ENCODE data around the gene PPIL1. TPM values are rescaled to one million over a fixed set of nuclear protein-coding genes. Genes with fewer than 3 reads are reported as not detected.

PPIL1 gene
- total RNA-seq (2014; rRNA removed; shearing (Covaris generic)): 20.5 and 21.0 TPM in 2 replicates

GRCh38 chr6:36874443-36875249 is at the start of gene PPIL1:
PPIL1 (minus strand) TSS chr6:36874803; CDS start chr6:36874772, 31 bp downstream.

GRCh38 chr6:36885461-36886401 is 11.1 kb upstream of the PPIL1 start, which contains the start of gene C6orf89:
C6orf89 (plus strand) TSS chr6:36885952; CDS start chr6:36899445, 13,493 bp downstream.

DNA sequence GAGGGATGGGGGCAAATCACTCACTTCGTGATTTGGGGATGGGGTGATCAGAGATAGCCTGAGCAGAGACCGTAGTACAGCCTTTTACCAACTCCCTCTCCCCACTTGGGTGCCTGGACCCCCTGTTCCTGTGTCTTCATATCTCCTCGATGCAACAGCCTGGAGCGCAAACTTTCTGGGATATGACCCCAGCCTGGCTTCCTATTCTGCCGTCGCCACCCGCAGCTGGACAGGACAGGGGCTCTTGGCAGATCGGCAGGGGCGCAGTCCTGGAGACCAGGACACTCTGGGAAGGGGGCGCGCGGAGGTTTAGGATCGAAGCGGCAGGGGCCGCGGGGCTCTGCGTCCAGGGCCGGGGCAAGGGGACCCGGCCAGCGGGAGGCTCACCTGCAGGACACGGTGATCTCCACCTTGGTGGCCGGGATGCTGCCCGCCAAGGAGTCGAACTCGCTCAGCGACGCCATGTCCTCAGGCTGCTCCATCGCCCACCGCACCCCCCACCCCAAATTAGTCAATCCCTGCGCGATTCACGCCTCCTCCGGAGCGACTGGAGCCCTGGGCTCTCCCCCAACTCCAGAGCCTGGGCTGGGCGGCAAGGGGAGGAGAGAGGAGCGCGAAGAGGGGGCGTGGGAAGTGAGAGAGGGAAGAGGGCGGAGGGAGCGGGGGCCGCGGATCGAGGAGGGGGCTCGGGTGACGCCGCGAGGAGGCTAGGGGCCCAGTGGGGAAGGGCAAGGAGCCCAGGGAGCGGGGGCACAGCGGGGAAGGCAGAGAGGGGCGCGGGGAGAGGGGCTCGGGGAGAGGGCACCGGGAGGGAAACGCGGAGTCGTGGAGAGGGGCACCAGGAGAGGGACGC is 35.5 kb downstream of the PPIL1 start, which contains the start of gene CPNE5:
TSS of gene CPNE5 (minus strand) at position 549 of the 853 bp plus-strand sequence. CDS start at position 482, 67 bp downstream.

Other genes with a start within 250 kb of the PPIL1 start
- gene CDKN1A, start 196.1 kb downstream of the PPIL1 start, total RNA-seq (2014; rRNA removed; shearing (Covaris generic)): 85.1 and 95.9 TPM in 2 replicates
- gene RAB44, start 177.0 kb downstream of the PPIL1 start, total RNA-seq (2014; rRNA removed; shearing (Covaris generic)): 0.11 TPM in 1 of 2 replicates, not detected in the other
- 0.05 and 0.26 TPM in 2 replicates for gene CPNE5, start 35.4 kb downstream of the PPIL1 start, total RNA-seq (2014; rRNA removed; shearing (Covaris generic))
- gene C6orf89, start 11.1 kb upstream of the PPIL1 start, total RNA-seq (2014; rRNA removed; shearing (Covaris generic)): 16.7 and 17.6 TPM in 2 replicates
- not detected in 2 replicates for gene PI16, start 79.9 kb upstream of the PPIL1 start, total RNA-seq (2014; rRNA removed; shearing (Covaris generic))
- gene MTCH1, start 111.4 kb upstream of the PPIL1 start, total RNA-seq (2014; rRNA removed; shearing (Covaris generic)): 84.8 and 96.6 TPM in 2 replicates
- gene FGD2, start 130.9 kb upstream of the PPIL1 start, total RNA-seq (2014; rRNA removed; shearing (Covaris generic)): not detected in 2 replicates

All from A375 (cell line).